B cell (primary cell): ENCODE results near the gene KTI12. TPM values are rescaled to one million over a fixed set of nuclear protein-coding genes. Genes with fewer than 3 reads are reported as not detected.

Experiments
- ATAC-seq: fragments of 200-7000 bp; cut with Tn5 transposase; one replicate; pipeline ENCODE4 v1.10.0; 2021; ENCODE audit warnings: low read depth, mild to moderate bottlenecking, moderate number of reproducible peaks, moderate library complexity
- CTCF ChIA-PET: fragments of 350-600 bp; sonication (Branson Sonifier 250); formaldehyde crosslinking; loops from one replicate; lab custom pipeline; 2021; ENCODE audit warnings: antibody characterized with exemption, inconsistent platforms; lab: Charles Lee
- POLR2A ChIA-PET: fragments of 350-600 bp; sonication (Branson Sonifier 250); formaldehyde crosslinking; loops from one replicate; lab custom pipeline; 2021; ENCODE audit warnings: antibody characterized with exemption; lab: Charles Lee
- DNase-seq: peaks from one replicate; pipeline ENCODE4 v3.0.0; 2013
- H2AFZ ChIP-seq: 2 replicates; pipeline ENCODE4 v1.6.1; 2012; ENCODE audit warnings: mild to moderate bottlenecking, low read depth, low read length; ENCODE audit not compliant: insufficient read depth, poor library complexity, severe bottlenecking
- H3K27ac ChIP-seq, 2 donors: 1 replicate in 1 of 2; 2 replicates in 1 of 2; pipeline ENCODE4 v1.5.1; 2012 to 2013; ENCODE audit warnings: low read length in 2 of 2, mild to moderate bottlenecking in 2 of 2, moderate library complexity in 1 of 2
- H3K27me3 ChIP-seq, 4 experiments: fragments of 200-600 bp in 1 of 4; sonication (generic) in 1 of 4; replicated peaks in 1 of 4; 1 replicate in 2 of 4; 2 replicates in 2 of 4; pipeline versions ENCODE4 v1.6.1 to v1.7.0; 2013 to 2016; ENCODE audit warnings: low read length in 3 of 4, mild to moderate bottlenecking in 2 of 4, mixed read lengths in 1 of 4, moderate library complexity in 1 of 4; ENCODE audit not compliant: insufficient read depth in 4 of 4, control insufficient read depth in 3 of 4; ENCODE audit errors: control extremely low read depth in 1 of 4
- H3K36me3 ChIP-seq, 2 experiments: replicated peaks in 1 of 2; 1 replicate in 1 of 2; 2 replicates in 1 of 2; pipeline versions ENCODE4 v1.6.1 to v1.7.1; 2013; ENCODE audit warnings: low read length in 1 of 2; ENCODE audit not compliant: insufficient read depth in 2 of 2, control insufficient read depth in 1 of 2; ENCODE audit errors: control extremely low read depth in 1 of 2, extremely low read depth in 1 of 2
- H3K4me1 ChIP-seq, 2 donors: fragments of 200-600 bp in 1 of 2; sonication (generic) in 1 of 2; 1 replicate in 1 of 2; 2 replicates in 1 of 2; pipeline versions ENCODE4 v1.5.1 to v1.6.1; 2013 to 2017; ENCODE audit warnings: low read length in 2 of 2; ENCODE audit not compliant: control insufficient read depth in 2 of 2, insufficient read depth in 2 of 2
- H3K4me2 ChIP-seq: replicated peaks from 2 replicates; pipeline ENCODE3; 2012; ENCODE audit warnings: mild to moderate bottlenecking, low read depth, low read length; ENCODE audit not compliant: poor library complexity, severe bottlenecking
- H3K4me3 ChIP-seq, 5 experiments: fragments of 200-600 bp in 1 of 5; sonication (generic) in 1 of 5; 1 replicate in 3 of 5; 2 replicates in 2 of 5; pipeline versions ENCODE4 v1.5.1 to v1.7.0; 2011 to 2016; ENCODE audit warnings: low read length in 4 of 5, mild to moderate bottlenecking in 4 of 5, low read depth in 2 of 5, control low read depth in 1 of 5, moderate library complexity in 1 of 5; ENCODE audit not compliant: insufficient read depth in 1 of 5; ENCODE audit errors: control extremely low read depth in 1 of 5, extremely low read depth in 1 of 5
- H3K79me2 ChIP-seq: fragments of 200-600 bp; sonication (generic); one replicate; pipeline ENCODE4 v1.6.0; 2016; ENCODE audit warnings: low read length; ENCODE audit not compliant: control insufficient read depth, insufficient read depth
- H3K9ac ChIP-seq: fragments of 200-600 bp; sonication (generic); 2 replicates; pipeline ENCODE4 v1.6.1; 2017; ENCODE audit warnings: mild to moderate bottlenecking, low read length, moderate library complexity
- H3K9me3 ChIP-seq, 3 donors: one replicate each; pipeline versions ENCODE4 v1.6.1 to v1.7.1; 2013; ENCODE audit warnings: low read length in 2 of 3; ENCODE audit not compliant: control insufficient read depth in 2 of 3, insufficient read depth in 1 of 3; ENCODE audit errors: control extremely low read depth in 1 of 3
- H4K20me1 ChIP-seq: 2 replicates; pipeline ENCODE4 v1.6.0; 2012; ENCODE audit warnings: mild to moderate bottlenecking, low read length; ENCODE audit not compliant: insufficient read depth, control insufficient read depth, poor library complexity, severe bottlenecking
- H3K27ac Mint-ChIP-seq: one replicate; pipeline ENCODE4 v1.8.0; 2021; ENCODE audit warnings: mixed read lengths
- H3K27me3 Mint-ChIP-seq: one replicate; pipeline ENCODE4 v1.8.0; 2021; ENCODE audit warnings: mixed read lengths
- H3K4me1 Mint-ChIP-seq: one replicate; pipeline ENCODE4 v1.8.0; 2021; ENCODE audit warnings: mixed read lengths
- H3K4me3 Mint-ChIP-seq: one replicate; pipeline ENCODE4 v1.8.0; 2021; ENCODE audit warnings: mixed read lengths
- H3K9me3 Mint-ChIP-seq: one replicate; pipeline ENCODE4 v1.8.0; 2022; ENCODE audit warnings: mixed read lengths; ENCODE audit not compliant: insufficient read depth
- CTCF ChIP-seq: fragments of 200-600 bp; IDR thresholded peaks from one replicate; pipeline ENCODE4 v1.8.0; 2022; ENCODE audit warnings: antibody characterized with exemption, mild to moderate bottlenecking
- EZH2 ChIP-seq: IDR thresholded peaks from 2 replicates; pipeline ENCODE4 v1.6.1; 2012; ENCODE audit warnings: borderline replicate concordance, low read depth, mild to moderate bottlenecking, moderate library complexity, low read length; ENCODE audit not compliant: insufficient read depth, poor library complexity, severe bottlenecking
- WGBS: methylation state at CpG from one replicate; pipeline ENCODE4 v1.1.5; 2013; ENCODE audit warnings: missing lambda C conversion rate; ENCODE audit not compliant: insufficient coverage; 5-methylcytosine and 5-hydroxymethylcytosine counted together
- intact Hi-C: fragments of 100-400 bp; cut with micrococcal nuclease; formaldehyde crosslinking; loops from one replicate; pipeline ENCODE4 v1.10.0; 2022
- polyA plus RNA-seq: library from polyadenylated mRNA; depleted of rRNA; stranded (reverse); fragments of >200 nt; gene quantifications from 2 replicates; pipeline ENCODE4 v1.2.3, GENCODE V29; 2012
- small RNA-seq: library from RNA; depleted of rRNA; stranded (forward); fragments of <200 nt; gene quantifications from one replicate; pipeline ENCODE3, GENCODE V24; 2012; ENCODE audit warnings: low replicate concordance, low read depth; ENCODE audit not compliant: insufficient read length
- total RNA-seq, 2 donors: library from RNA; stranded (reverse); fragments of 120-200 nt in 1 of 2; gene quantifications; 1 replicate in 1 of 2; 2 replicates in 1 of 2; pipeline versions ENCODE4 v1.2.3 to v1.2.4, GENCODE V29; 2013 to 2022

The KTI12 gene
- total and polyA plus RNA-seq, 2 donors (not counting 1 experiment from before 2014, with no cell fraction given) = 14.7 to 22.5 TPM

GRCh38 chr1:51986718-51987117 is 46.9 kb downstream of the KTI12 start:
- H3K27ac ChIP-seq = no peak overlapping the region
- H3K27ac Mint-ChIP-seq = no peak overlapping the region
- H3K27me3 Mint-ChIP-seq = peaks cover 10% of the 10 kb centered on the region
- peaks cover 0 to 21% (median 12%) of the 10 kb centered on the region in 4 experiments for H3K27me3 ChIP-seq
- H3K4me3 ChIP-seq = no peak overlapping the region
- no peak overlapping the region for H3K9ac ChIP-seq
- ChIA-PET POLR2A (no interaction called here), CTCF (interaction anchor here (1.3 to 1.6 kb wide), 3 partner anchors 12 to 90 kb away, joined by 3 to 6 read pairs (median 3); no protein-coding TSS in a partner anchor)
- no peak for DNase-seq
- intact Hi-C loops = no loop called here
- peaks cover 9% of the 10 kb centered on the region in 2 donors for H3K4me1 ChIP-seq
- no peak for ATAC-seq
- 89% methylated on average over 2 of the region's 4 CpGs for WGBS
- no peak overlapping the region for H3K4me3 Mint-ChIP-seq
- no peaks in the 10 kb centered on the region for H3K9me3 Mint-ChIP-seq
- no peaks in the 10 kb centered on the region for H3K36me3 ChIP-seq
- no peak overlapping the region for H3K4me2 ChIP-seq
- H2AFZ ChIP-seq = no peak overlapping the region
- H3K79me2 ChIP-seq = no peaks in the 10 kb centered on the region
- peaks cover 9% of the 10 kb centered on the region for H3K4me1 Mint-ChIP-seq
- TF ChIP-seq EZH2 = no peak
- no peak for TF ChIP-seq CTCF
- no peaks in the 10 kb centered on the region for H4K20me1 ChIP-seq
- H3K9me3 ChIP-seq = no peaks in the 10 kb centered on the region

DNA sequence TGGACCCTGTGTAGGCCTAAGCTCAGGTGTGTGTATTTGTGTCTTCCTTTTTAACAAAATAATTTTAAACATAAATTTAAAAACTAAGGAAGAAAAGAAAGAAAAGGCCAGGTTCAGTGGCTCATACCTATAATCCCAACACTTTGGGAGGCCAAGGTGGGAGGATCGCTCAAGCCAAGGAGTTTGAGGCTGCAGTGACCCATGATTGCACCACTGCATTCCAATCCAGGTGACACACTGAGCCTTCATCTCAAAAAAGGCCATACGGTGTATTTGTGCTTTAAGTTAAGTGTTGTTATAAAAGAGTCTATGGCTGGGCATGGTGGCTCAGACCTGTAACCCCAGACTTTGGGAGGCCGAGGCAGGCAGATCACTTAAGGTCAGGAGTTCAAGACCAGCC is 51.4 kb downstream of the KTI12 start:
- TF ChIP-seq EZH2 (no peak), CTCF (no peak)

More for the DNA sequence above, 51.4 kb downstream of the KTI12 start:
- Histone ChIP-seq H2AFZ (no peak overlapping the region), H3K9me3 (no peaks in the 10 kb centered on the region), H3K4me3 (no peak overlapping the region), H4K20me1 (no peaks in the 10 kb centered on the region), H3K27ac (no peak overlapping the region), H3K36me3 (no peaks in the 10 kb centered on the region), H3K9ac (no peak overlapping the region), H3K79me2 (no peaks in the 10 kb centered on the region), H3K4me2 (no peak overlapping the region), H3K27me3 (no peaks in the 10 kb centered on the region), H3K4me1 (no peaks in the 10 kb centered on the region)
- DNase-seq (no peak), ATAC-seq (no peak)
- no CpG with 5 or more reads among the region's 3 CpGs for WGBS
- no peaks in the 10 kb centered on the region for H3K9me3 Mint-ChIP-seq
- peaks cover 3% of the 10 kb centered on the region for H3K27me3 Mint-ChIP-seq
- no peak overlapping the region for H3K27ac Mint-ChIP-seq
- intact Hi-C loops = no loop called here
- ChIA-PET POLR2A (no interaction called here), CTCF (no interaction called here)
- H3K4me1 Mint-ChIP-seq = no peaks in the 10 kb centered on the region
- H3K4me3 Mint-ChIP-seq = no peak overlapping the region

Small RNAs within 50 kb of the gene (small RNA-seq; reads per million reads assigned to genes)
- not detected for gene RN7SL290P

Other genes starting within 250 kb of the KTI12 start
- 154 and 167 TPM in 2 replicates for gene NRDC, start 155.1 kb downstream of the KTI12 start, total RNA-seq
- gene NRDC, start 155.1 kb downstream of the KTI12 start, polyA plus RNA-seq = 55.3 and 61.9 TPM in 2 replicates
- gene RAB3B, start 43.1 kb downstream of the KTI12 start, total RNA-seq = 0.02 TPM in 2 replicates
- not detected in 2 replicates for gene RAB3B, start 43.1 kb downstream of the KTI12 start, polyA plus RNA-seq
- 38.7 and 38.9 TPM in 2 replicates for gene TXNDC12, start 21.4 kb upstream of the KTI12 start, total RNA-seq
- gene TXNDC12, start 21.4 kb upstream of the KTI12 start, polyA plus RNA-seq = 12.6 and 17.5 TPM in 2 replicates
- gene BTF3L4, start 22.5 kb upstream of the KTI12 start, total RNA-seq = 32.7 and 33.8 TPM in 2 replicates
- 16.0 and 25.2 TPM in 2 replicates for gene BTF3L4, start 22.5 kb upstream of the KTI12 start, polyA plus RNA-seq
- gene ZFYVE9, start 108.3 kb upstream of the KTI12 start, total RNA-seq = 3.3 and 3.4 TPM in 2 replicates
- 0.16 TPM in 2 replicates for gene ZFYVE9, start 108.3 kb upstream of the KTI12 start, polyA plus RNA-seq